ENCODE data around the gene STAT3. TPM values are rescaled to one million over a fixed set of nuclear protein-coding genes. Genes with fewer than 3 reads are reported as not detected.
"Not testable (repeated sequence)": the region's sequence is repeated elsewhere in the genome, so short reads cannot be mapped to it uniquely, and the experiment has no call there.

STAT3 gene
- total RNA-seq, 1 donor from 2014 or later = 68.0 TPM

DNA sequence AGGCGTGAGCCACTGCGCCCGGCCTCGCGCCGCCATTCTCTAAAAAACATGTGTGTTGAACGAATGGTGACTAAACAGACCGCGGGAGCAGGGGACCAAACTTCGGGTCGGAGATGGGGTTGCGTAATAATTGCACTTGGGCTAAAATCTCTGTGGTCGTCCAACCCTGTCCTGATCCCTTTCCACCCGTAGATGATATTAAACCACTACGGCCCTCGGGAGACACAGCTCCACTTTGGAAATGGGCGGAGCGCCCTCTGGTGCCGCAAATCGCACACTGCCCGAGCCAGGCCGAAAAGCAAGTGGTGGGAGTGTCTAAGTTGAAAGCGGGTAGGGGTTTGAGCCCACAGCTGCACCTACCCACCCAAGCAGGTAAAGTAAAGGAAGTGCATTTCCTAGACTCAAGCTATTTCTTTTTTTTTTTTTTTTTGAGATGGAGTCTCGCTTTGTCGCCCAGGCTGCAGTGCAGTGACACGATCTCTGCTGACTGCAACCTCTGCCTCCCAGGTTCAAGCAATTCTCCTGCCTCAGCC lies 17.8 kb upstream of the STAT3 start:
- H3K9me3 Mint-ChIP-seq (ENCODE audit: unreplicated experiment) = no peaks in the 10 kb centered on the region
- H3K27me3 Mint-ChIP-seq (ENCODE audit: unreplicated experiment) = peaks cover 5% of the 10 kb centered on the region
- TF ChIP-seq CTCF (IDR thresholded peaks at IDR 0.05; ENCODE audit: partially characterized antibody, unreplicated experiment) = peak; percentile 77
- peaks cover 7% of the 10 kb centered on the region for H3K4me1 Mint-ChIP-seq (ENCODE audit: low read depth, unreplicated experiment)
- H3K27ac Mint-ChIP-seq (ENCODE audit: unreplicated experiment) = no peak overlapping the region
- DNase-seq = peak; percentile 90
- no peak overlapping the region for H3K4me3 Mint-ChIP-seq (ENCODE audit: unreplicated experiment)
- H3K36me3 Mint-ChIP-seq (ENCODE audit: unreplicated experiment) = no peaks in the 10 kb centered on the region

DNA sequence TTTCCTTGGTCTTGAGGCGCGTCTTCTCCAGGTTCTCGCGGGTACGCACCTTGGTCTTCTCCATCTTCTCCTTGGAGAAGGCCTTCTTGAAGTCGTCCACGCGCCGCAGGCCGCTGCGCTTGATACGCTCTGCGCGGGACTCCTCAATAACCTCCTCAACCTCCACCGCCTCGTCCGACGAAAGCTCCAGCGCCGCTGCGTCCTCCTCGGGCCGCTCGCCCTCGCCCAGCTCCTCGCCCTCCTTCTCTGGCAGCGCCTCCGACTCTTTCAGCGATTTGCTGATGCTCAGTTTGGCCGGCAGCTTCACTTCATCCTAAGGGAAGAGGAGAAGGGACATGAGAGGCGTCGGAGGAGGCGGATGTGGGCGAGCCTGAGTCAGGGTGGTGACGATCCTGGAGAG lies 16.8 kb upstream of the STAT3 start:
- Mint-ChIP-seq H3K27me3 (ENCODE audit: unreplicated experiment) (peaks cover 5% of the 10 kb centered on the region), H3K4me3 (ENCODE audit: unreplicated experiment) (no peak overlapping the region), H3K4me1 (ENCODE audit: low read depth, unreplicated experiment) (peaks cover 7% of the 10 kb centered on the region), H3K36me3 (ENCODE audit: unreplicated experiment) (no peaks in the 10 kb centered on the region), H3K27ac (ENCODE audit: unreplicated experiment) (no peak overlapping the region), H3K9me3 (ENCODE audit: unreplicated experiment) (no peaks in the 10 kb centered on the region)
- TF ChIP-seq CTCF (IDR thresholded peaks at IDR 0.05; ENCODE audit: partially characterized antibody, unreplicated experiment) = no peak
- no peak for DNase-seq

GRCh38 chr17:42404326-42405055 lies 16.2 kb upstream of the STAT3 start:
- H3K27me3 Mint-ChIP-seq (ENCODE audit: unreplicated experiment) = peaks cover 5% of the 10 kb centered on the region
- TF ChIP-seq CTCF (IDR thresholded peaks at IDR 0.05; ENCODE audit: partially characterized antibody, unreplicated experiment) = no peak
- no peaks in the 10 kb centered on the region for H3K36me3 Mint-ChIP-seq (ENCODE audit: unreplicated experiment)
- H3K9me3 Mint-ChIP-seq (ENCODE audit: unreplicated experiment) = peaks cover 2% of the 10 kb centered on the region
- H3K27ac Mint-ChIP-seq (ENCODE audit: unreplicated experiment) = no peak overlapping the region
- peak; percentile 15 for DNase-seq
- peaks cover 7% of the 10 kb centered on the region for H3K4me1 Mint-ChIP-seq (ENCODE audit: low read depth, unreplicated experiment)
- H3K4me3 Mint-ChIP-seq (ENCODE audit: unreplicated experiment) = no peak overlapping the region

DNA sequence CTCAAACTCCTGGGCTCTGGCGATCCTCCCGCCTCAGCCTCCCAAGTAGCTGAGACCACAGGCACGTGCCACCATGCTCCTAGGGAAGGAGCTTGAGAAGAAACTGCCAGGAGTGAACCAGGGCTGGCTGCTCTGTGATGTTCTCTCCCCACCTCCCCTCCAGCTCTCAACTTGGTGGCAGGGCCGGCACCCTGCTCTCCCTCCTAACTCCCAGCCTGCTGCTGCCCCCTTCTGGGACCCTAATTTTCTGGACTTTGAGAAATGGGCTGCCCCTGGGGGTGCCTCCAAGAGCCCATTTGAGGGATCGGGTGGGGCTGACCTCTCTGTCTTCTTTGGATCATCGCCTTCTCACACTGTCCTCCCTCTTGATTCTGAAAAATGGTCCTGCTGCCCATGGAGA lies 14.9 kb upstream of the STAT3 start:
- H3K4me3 Mint-ChIP-seq (ENCODE audit: unreplicated experiment) = no peak overlapping the region
- no peak overlapping the region for H3K27ac Mint-ChIP-seq (ENCODE audit: unreplicated experiment)
- H3K36me3 Mint-ChIP-seq (ENCODE audit: unreplicated experiment) = no peaks in the 10 kb centered on the region
- peaks cover 4% of the 10 kb centered on the region for H3K9me3 Mint-ChIP-seq (ENCODE audit: unreplicated experiment)
- DNase-seq = peak; percentile 44
- no peak for TF ChIP-seq CTCF (IDR thresholded peaks at IDR 0.05; ENCODE audit: partially characterized antibody, unreplicated experiment)
- H3K27me3 Mint-ChIP-seq (ENCODE audit: unreplicated experiment) = peaks cover 5% of the 10 kb centered on the region
- peaks cover 10% of the 10 kb centered on the region for H3K4me1 Mint-ChIP-seq (ENCODE audit: low read depth, unreplicated experiment)

DNA sequence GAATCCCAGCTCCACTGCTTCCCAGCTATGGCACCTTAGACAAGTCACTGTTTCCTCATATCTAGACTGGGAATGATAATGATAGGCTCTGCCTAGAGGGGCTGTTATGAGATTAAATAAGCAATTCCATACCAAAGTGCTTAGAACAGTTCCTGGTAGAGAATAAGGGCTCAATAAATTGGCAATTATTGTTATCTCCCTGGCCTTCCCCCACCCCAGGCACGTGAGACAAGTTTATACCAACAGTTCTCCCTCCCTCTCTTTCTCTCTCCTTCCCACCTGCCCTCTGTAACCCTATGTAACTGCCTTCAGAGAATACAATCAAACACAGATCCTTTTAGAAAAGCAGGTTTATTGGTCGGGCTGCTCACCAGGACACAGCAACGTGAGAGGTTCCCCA lies 13.9 kb upstream of the STAT3 start:
- no peak for DNase-seq
- no peak overlapping the region for H3K4me3 Mint-ChIP-seq (ENCODE audit: unreplicated experiment)
- no peak for TF ChIP-seq CTCF (IDR thresholded peaks at IDR 0.05; ENCODE audit: partially characterized antibody, unreplicated experiment)

DNA sequence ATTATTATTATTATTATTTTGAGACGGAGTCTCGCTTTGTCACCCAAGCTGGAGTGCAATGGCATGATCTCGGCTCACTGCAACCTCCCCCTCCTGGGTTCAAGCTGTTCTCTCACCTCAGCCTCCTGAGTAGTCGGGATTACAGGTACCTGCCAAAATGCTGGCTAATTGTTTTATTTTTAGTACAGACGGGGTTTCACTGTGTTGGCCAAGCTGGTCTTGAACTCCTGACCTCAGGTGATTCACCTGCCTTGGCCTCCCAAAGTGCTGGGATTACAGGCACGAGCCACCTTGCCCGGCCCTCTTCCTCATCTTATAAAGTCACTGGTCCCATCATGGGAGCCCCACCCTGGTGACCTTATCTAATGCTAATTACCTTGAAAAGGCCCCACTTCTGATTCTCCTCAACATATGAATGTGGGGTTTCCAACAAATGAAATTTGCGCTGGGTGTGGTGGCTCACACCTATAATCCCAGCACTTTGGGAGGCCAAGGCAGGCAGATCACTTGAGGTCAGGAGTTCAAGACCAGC lies 12.7 kb upstream of the STAT3 start:
- DNase-seq; H3K9me3 Mint-ChIP-seq (ENCODE audit: unreplicated experiment); H3K27ac Mint-ChIP-seq (ENCODE audit: unreplicated experiment); H3K27me3 Mint-ChIP-seq (ENCODE audit: unreplicated experiment); H3K36me3 Mint-ChIP-seq (ENCODE audit: unreplicated experiment); H3K4me1 Mint-ChIP-seq (ENCODE audit: low read depth, unreplicated experiment); H3K4me3 Mint-ChIP-seq (ENCODE audit: unreplicated experiment): not testable (repeated sequence)

More for the DNA sequence above, 13.9 kb upstream of the STAT3 start:
- H3K4me1 Mint-ChIP-seq (ENCODE audit: low read depth, unreplicated experiment) = peaks cover 10% of the 10 kb centered on the region
- H3K27me3 Mint-ChIP-seq (ENCODE audit: unreplicated experiment) = peaks cover 2% of the 10 kb centered on the region
- no peak overlapping the region for H3K27ac Mint-ChIP-seq (ENCODE audit: unreplicated experiment)
- peaks cover 4% of the 10 kb centered on the region for H3K9me3 Mint-ChIP-seq (ENCODE audit: unreplicated experiment)
- no peaks in the 10 kb centered on the region for H3K36me3 Mint-ChIP-seq (ENCODE audit: unreplicated experiment)

All from glutamatergic neuron (in vitro differentiated cells).